OCI-LY7 (cell line): ENCODE data around the gene CDKAL1.

Experiments used
- CTCF ChIP-seq: fragments of 200-600 bp; sonication (generic); conservative IDR thresholded peaks from 2 replicates; pipeline ENCODE4 v1.5.1; 2014; ENCODE audit warnings: mild to moderate bottlenecking, antibody characterized with exemption, low read length, moderate library complexity, mixed read lengths
- EZH2phosphoT487 ChIP-seq: fragments of 200-600 bp; sonication (generic); IDR thresholded peaks from 2 replicates; pipeline ENCODE4 v1.6.1; 2018; ENCODE audit warnings: low read depth, borderline replicate concordance, mild to moderate bottlenecking, mixed run types, antibody characterized with exemption, low read length, moderate library complexity, mixed read lengths

- TF ChIP-seq CTCF (no peak), EZH2phosphoT487 (no peak)
Observed at GRCh38 chr6:20724443-20725190, 190.4 kb downstream of the CDKAL1 start.
